ENCODE data around the gene TP73.

The TP73 gene

GRCh38 chr1:3679799-3680453 lies 27.6 kb downstream of the TP73 start:
- no peaks in the 10 kb centered on the region for H3K9me2 ChIP-seq (replicated peaks; ENCODE audit: control insufficient read depth, low read length)
- no peak overlapping the region for H3K27ac ChIP-seq (ENCODE audit: low read depth, low read length)
- peaks cover 12% of the 10 kb centered on the region for H3K79me2 ChIP-seq (ENCODE audit: control insufficient read depth, low read length)
- H3K4me1 ChIP-seq (ENCODE audit: control insufficient read depth, low read length), result peaks cover 47% of the 10 kb centered on the region
- TF ChIP-seq CTCF (IDR thresholded peaks at IDR 0.05; ENCODE audit: low read depth, low read length, poor library complexity, severe bottlenecking) (no peak), EZH2phosphoT487 (IDR thresholded peaks at IDR 0.05; ENCODE audit: borderline replicate concordance, low read length) (no peak)
- peaks cover 6% of the 10 kb centered on the region for H3F3A ChIP-seq (ENCODE audit: control insufficient read depth, insufficient read depth)
- H3K27me3 ChIP-seq (ENCODE audit: control insufficient read depth, low read length), result no peaks in the 10 kb centered on the region
- H3K36me3 ChIP-seq (ENCODE audit: control insufficient read depth, low read length), result no peaks in the 10 kb centered on the region
- H3K4me3 ChIP-seq (ENCODE audit: low read length), result no peak overlapping the region
- no peak overlapping the region for H3K4me2 ChIP-seq (ENCODE audit: low read length)
- H4K20me1 ChIP-seq (ENCODE audit: control insufficient read depth, insufficient read depth, low read depth, low read length), result peaks cover 5% of the 10 kb centered on the region; the same call in 1 of the 2 replicates
- H3K9me3 ChIP-seq (ENCODE audit: control insufficient read depth, insufficient read depth, low read length), result no peaks in the 10 kb centered on the region

GRCh38 chr1:3680488-3681230 lies 28.3 kb downstream of the TP73 start:
- Histone ChIP-seq H3K36me3 (ENCODE audit: control insufficient read depth, low read length) (no peaks in the 10 kb centered on the region), H3K4me3 (ENCODE audit: low read length) (no peak overlapping the region), H3K4me2 (ENCODE audit: low read length) (no peak overlapping the region), H3K27me3 (ENCODE audit: control insufficient read depth, low read length) (no peaks in the 10 kb centered on the region), H3K9me2 (replicated peaks; ENCODE audit: control insufficient read depth, low read length) (no peaks in the 10 kb centered on the region), H4K20me1 (ENCODE audit: control insufficient read depth, insufficient read depth, low read depth, low read length) (peaks cover 5% of the 10 kb centered on the region; the same call in 1 of the 2 replicates), H3K27ac (ENCODE audit: low read depth, low read length) (no peak overlapping the region), H3K79me2 (ENCODE audit: control insufficient read depth, low read length) (peaks cover 12% of the 10 kb centered on the region), H3K4me1 (ENCODE audit: control insufficient read depth, low read length) (peaks cover 46% of the 10 kb centered on the region), H3F3A (ENCODE audit: control insufficient read depth, insufficient read depth) (peaks cover 6% of the 10 kb centered on the region), H3K9me3 (ENCODE audit: control insufficient read depth, insufficient read depth, low read length) (no peaks in the 10 kb centered on the region)
- TF ChIP-seq EZH2phosphoT487 (IDR thresholded peaks at IDR 0.05; ENCODE audit: borderline replicate concordance, low read length), result no peak
- TF ChIP-seq CTCF (IDR thresholded peaks at IDR 0.05; ENCODE audit: low read depth, low read length, poor library complexity, severe bottlenecking), result no peak

- H3K27me3 ChIP-seq (ENCODE audit: control insufficient read depth, low read length), result no peaks in the 10 kb centered on the region
These were observed 29.0 kb downstream of the TP73 start for GRCh38 chr1:3681231-3681897.

More at GRCh38 chr1:3681231-3681897, 29.0 kb downstream of the TP73 start:
- Histone ChIP-seq H3K4me2 (ENCODE audit: low read length) (no peak overlapping the region), H3K9me3 (ENCODE audit: control insufficient read depth, insufficient read depth, low read length) (no peaks in the 10 kb centered on the region), H4K20me1 (ENCODE audit: control insufficient read depth, insufficient read depth, low read depth, low read length) (0 out of 2 replicates have a peak, but pooled peaks cover 5% of the 10 kb centered on the region), H3K79me2 (ENCODE audit: control insufficient read depth, low read length) (peaks cover 12% of the 10 kb centered on the region), H3K4me1 (ENCODE audit: control insufficient read depth, low read length) (peaks cover 39% of the 10 kb centered on the region), H3K27ac (ENCODE audit: low read depth, low read length) (no peak overlapping the region), H3F3A (ENCODE audit: control insufficient read depth, insufficient read depth) (peaks cover 6% of the 10 kb centered on the region), H3K4me3 (ENCODE audit: low read length) (no peak overlapping the region), H3K36me3 (ENCODE audit: control insufficient read depth, low read length) (no peaks in the 10 kb centered on the region), H3K9me2 (replicated peaks; ENCODE audit: control insufficient read depth, low read length) (no peaks in the 10 kb centered on the region)
- TF ChIP-seq EZH2phosphoT487 (IDR thresholded peaks at IDR 0.05; ENCODE audit: borderline replicate concordance, low read length), result no peak
- TF ChIP-seq CTCF (IDR thresholded peaks at IDR 0.05; ENCODE audit: low read depth, low read length, poor library complexity, severe bottlenecking), result no peak

Data from DOHH2 (cell line).